ENCODE data around the gene TALDO1.

DNA sequence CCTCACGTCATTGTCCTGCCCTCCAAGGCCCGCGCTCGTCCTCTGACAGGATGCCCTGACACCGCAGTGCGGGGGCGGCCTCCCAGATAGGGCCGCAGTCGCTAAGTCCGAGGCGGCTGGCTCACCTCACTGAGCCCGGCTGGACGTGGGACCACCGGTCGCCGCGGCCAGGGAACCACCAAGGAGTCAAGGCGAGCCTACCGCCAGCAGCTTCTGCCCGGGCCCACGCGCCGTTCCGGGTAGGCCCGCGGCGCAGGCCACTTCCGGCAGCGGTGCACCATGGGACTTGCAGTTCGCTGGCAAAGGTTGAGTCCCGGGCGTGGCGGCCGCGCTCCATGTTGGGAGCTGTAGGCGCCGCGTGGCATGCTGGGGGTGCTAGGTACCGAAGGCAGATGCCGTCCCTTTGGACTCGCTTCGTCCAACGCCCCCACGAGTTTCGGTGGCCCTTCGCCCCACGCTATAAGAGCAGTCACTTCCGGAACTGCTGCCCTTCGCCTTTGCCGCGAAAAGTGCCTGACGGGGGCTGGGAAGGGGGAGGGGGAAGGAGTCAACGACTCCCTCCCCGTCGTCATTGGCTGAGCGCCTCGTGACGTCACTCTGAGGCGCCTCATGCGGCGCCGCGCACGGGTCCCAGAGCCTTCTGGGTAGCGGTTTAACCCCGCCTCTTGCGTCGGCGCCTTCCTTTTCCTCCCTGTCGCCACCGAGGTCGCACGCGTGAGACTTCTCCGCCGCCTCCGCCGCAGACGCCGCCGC lies 62.2 kb downstream of the TALDO1 start, which contains the start of gene RPLP2:
- TF ChIP-seq, protein P1, sequence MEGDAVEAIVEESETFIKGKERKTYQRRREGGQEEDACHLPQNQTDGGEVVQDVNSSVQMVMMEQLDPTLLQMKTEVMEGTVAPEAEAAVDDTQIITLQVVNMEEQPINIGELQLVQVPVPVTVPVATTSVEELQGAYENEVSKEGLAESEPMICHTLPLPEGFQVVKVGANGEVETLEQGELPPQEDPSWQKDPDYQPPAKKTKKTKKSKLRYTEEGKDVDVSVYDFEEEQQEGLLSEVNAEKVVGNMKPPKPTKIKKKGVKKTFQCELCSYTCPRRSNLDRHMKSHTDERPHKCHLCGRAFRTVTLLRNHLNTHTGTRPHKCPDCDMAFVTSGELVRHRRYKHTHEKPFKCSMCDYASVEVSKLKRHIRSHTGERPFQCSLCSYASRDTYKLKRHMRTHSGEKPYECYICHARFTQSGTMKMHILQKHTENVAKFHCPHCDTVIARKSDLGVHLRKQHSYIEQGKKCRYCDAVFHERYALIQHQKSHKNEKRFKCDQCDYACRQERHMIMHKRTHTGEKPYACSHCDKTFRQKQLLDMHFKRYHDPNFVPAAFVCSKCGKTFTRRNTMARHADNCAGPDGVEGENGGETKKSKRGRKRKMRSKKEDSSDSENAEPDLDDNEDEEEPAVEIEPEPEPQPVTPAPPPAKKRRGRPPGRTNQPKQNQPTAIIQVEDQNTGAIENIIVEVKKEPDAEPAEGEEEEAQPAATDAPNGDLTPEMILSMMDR (IDR thresholded peaks at IDR 0.05; ENCODE audit: low read length), result no peak
- TF ChIP-seq EZH2 (IDR thresholded peaks at IDR 0.05; ENCODE audit: borderline replicate concordance, low read length), result no peak
